Activated T-helper 1 cell treated with anti-CD3 and anti-CD28 coated beads, Interleukin-2, amount 50 U/mL, for 16 hours (primary cell): ENCODE measurements around the gene NDEL1.

Source experiments
- DNase-seq, 2 donors: peaks; one replicate each; pipeline ENCODE4 v3.0.0-alpha.2; 2020; ENCODE audit warnings: low read depth in 1 of 2, low spot score in 1 of 2

Gene NDEL1

DNA sequence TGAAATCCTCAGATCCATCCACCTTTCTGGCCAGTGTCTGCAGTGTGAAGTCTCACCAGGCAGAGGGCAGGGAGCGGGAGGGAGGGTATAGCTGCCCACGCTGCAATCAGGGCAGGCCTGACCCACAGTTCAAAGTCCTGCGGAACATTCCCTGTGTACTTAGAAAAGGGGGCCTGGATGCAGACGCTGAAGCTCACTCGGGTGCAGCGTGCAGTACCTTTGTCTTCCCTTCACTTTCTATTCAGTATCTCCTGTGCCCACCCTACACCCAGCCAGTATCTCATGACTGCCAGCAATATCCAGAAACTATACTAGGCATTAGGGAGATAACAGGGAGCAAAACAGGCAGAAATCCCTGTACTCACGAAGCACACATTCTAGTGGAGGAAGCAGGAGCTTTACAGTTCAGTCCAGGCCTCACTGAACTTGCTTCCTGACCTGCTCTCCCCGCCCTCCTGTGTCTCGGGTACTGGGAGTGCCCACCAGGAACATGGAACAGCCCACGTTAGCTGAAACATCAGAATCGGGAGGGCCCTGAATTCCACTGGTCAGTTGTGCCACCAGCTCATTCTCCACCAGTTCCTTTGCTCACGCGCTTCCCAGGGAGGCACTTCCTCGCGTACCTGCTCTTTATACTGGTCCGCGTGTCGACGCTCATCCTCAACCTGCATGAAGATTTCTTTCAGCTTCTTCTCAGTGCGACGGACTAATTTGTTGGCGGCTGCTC, 42.2 kb downstream of the NDEL1 start:
- DNase-seq = no peak

DNA sequence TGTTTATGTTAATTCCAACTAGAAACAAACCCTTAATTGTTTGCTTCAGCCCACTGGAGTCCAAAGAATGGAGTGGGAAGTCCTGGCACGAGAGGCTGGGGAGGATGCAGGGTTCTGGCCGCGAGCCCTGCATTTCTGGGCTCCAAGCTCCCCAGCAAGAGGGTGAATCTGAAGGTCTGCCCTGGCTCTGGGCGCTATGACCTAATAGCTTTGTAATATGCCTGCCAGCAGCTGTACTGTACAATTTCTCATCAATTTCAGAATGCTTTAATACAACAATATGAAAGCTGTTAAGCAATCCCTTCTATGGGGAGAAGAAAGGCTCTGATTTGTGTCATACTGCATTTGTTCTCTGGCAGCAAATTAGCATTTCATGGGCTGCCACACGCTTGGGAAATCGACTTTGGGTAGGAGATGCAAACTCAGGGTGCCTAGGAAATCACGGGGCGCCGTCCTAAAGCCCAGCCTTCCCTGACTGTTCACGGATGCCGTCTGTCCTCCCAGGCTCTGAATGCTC, 43.8 kb downstream of the NDEL1 start:
- no peak for DNase-seq

- no peak for DNase-seq
Measured at GRCh38 chr17:8480011-8480976, 44.6 kb downstream of the NDEL1 start.

- no peak for DNase-seq
Measured at GRCh38 chr17:8481089-8481488, 45.4 kb downstream of the NDEL1 start.

- no peak for DNase-seq
Measured at GRCh38 chr17:8481703-8482102, 46.0 kb downstream of the NDEL1 start.

DNA sequence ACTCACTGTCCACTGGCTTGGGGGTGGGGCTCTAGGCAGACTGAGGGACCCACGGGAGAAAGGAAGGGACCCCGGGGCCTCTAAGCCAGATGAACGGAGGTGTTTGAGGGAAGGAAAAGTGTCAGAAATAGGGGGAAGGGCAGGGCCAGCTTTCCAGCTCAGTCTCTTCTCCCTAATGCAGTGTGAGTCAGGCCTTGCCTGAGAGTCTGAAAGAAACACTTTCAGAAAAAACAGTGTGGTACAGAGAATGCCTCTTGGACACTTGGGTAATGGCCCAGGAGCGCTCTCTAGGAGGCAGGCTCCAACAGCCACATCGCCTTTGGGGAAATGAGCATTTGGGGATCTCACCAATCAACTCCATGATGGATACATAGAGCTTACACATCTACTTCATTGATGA, 46.9 kb downstream of the NDEL1 start:
- no peak for DNase-seq

DNA sequence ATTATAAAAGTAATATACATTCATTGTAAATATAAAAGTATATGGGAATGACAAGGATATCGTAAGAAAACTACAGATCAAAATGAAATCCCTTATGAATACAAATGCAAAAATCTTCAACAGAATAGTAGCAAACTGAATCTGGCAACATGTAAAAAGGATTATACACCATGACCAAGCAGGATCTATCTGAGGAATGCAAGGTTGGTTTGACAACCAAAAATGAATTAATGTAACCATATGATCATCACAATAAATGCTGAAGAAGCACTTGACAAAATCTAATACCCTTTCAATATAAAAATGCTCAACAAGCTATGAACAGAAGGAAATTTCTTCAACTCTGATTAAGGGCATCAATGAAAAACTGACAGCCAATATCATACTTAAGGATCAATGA, 48.8 kb downstream of the NDEL1 start:
- no peak for DNase-seq

GRCh38 chr17:8485491-8485890, 49.8 kb downstream of the NDEL1 start:
- DNase-seq = no peak

GRCh38 chr17:8487130-8487645, 51.5 kb downstream of the NDEL1 start:
- DNase-seq = no peak

- no peak for DNase-seq
Measured at GRCh38 chr17:8487743-8488142, 52.1 kb downstream of the NDEL1 start.

- DNase-seq = no peak
Measured at GRCh38 chr17:8488491-8488890, 52.8 kb downstream of the NDEL1 start.

DNA sequence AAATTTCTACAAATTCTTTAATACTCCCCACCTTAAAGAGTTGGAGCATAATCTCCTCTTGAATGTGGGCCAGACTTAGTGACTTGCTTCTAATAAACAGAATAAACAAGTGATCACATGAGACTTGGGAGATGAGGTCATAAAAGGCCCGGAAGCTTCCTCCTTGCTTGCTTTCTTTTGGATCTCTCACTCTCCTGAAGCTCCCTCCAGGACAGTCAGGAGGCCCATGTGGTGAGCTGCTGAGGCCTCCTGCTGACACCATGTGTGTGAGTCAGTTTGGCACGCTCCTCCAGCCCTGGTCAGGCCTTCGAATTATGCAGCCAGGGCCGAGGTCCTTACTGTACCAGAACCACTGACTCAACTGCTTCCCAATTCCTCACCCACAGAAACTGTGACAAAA, 53.2 kb downstream of the NDEL1 start:
- no peak for DNase-seq

DNA sequence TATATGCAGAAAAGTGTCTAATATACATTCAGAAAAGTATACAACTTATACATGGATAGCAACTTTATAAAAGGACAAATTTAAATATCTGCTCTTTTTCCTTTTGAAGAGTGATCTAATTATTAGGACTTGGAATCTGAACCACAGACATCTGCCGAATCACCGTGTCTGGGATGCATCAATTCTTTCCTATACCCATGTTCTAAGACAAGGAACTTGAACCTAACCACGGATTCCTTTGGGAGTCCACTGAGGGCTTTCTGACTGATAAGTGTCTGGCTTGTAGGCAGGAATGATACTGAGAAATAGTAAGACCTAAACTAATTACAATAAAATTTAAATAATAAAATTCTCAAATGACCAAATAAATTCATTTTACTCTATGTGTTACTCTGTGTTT, 54.2 kb downstream of the NDEL1 start:
- no peak for DNase-seq

- DNase-seq = no peak
Measured at GRCh38 chr17:8490256-8491023, 54.8 kb downstream of the NDEL1 start.

DNA sequence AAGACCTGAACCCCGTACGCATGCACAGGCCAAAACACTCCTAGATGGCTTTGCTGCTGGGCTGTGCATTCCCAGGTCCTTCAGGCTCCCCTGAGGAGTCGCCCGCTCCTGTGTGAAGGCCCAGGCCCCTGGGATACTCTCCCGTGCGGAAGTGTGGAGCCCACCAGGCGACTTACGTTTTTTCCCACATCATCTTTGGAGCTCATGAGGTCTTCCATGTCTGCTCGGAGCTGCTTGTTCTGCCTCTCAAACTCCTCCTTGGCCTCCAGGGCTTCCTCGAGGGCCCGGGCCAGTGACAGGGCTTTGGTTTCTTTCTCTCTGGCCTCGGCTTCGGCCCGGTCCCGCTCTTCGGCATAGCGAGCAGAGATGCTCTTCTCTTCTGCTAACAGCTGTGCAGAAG, 56.4 kb downstream of the NDEL1 start:
- DNase-seq = no peak

DNA sequence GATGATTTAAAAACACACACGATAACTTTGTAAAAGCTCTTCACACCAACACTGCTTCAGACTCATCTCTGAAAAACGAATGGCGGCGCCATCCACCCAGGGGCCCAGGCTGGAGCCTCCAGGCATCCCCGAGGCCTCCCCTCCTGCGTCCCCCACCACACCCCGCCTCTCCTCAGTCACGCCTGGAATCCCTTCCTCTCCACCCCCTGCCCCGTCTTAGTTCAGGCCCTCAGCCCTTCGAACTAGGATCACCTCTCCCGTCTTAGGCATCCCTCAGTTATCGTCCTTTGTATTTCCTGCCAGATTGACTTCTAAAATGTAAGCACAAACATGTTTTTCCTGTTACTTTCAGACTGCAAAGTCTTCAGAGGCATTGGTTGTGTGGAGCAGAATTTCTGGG, 58.3 kb downstream of the NDEL1 start:
- no peak for DNase-seq

DNA sequence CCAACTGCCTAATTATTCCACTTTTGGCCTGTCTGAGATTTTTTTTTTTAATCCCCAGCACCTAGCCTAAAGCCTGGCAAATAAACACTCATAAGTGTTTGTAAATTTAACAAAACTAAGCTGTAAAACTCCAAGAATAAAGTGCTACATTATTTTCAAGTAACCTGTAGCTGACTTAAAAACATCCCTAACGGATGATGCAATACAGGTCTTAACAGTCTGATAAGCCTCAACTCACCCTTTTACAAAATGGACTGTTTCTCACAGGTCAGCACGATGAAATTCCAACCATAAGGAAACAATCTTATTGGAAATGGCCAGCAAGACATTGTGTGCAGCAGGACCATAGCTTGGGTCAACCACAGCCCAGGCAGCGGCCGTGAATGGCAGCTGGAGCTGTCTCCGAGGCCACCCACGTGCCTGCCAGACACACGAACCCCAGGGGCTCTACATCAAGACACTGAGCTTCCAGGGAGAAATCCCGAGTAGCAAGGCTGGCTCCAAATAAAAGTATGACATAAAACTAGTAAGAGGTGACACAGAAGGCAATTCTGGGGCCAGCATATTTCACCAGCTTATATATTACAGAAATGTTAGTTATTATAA, 58.9 kb downstream of the NDEL1 start:
- DNase-seq = no peak

- no peak for DNase-seq
Measured at GRCh38 chr17:8496081-8496480, 60.4 kb downstream of the NDEL1 start.

DNA sequence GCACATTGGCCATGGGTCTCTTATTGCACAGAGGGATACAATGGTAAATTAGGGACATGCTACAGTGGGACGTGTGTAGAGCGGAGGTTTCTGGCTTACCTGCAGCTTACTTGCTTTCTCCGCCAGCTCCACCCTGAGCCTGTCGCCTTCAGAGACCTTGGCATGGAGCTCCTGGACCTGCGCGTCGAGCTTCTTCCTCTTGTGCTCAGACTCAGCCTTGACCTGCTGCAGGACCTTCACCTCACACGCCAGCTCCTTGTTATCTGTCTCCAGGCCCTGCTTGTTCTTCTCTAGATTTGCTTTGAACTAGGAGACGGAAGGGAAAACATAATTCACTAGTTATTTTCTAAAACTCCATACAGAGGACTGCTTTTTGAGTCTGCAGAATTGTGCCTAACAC, 63.5 kb downstream of the NDEL1 start:
- no peak for DNase-seq

DNA sequence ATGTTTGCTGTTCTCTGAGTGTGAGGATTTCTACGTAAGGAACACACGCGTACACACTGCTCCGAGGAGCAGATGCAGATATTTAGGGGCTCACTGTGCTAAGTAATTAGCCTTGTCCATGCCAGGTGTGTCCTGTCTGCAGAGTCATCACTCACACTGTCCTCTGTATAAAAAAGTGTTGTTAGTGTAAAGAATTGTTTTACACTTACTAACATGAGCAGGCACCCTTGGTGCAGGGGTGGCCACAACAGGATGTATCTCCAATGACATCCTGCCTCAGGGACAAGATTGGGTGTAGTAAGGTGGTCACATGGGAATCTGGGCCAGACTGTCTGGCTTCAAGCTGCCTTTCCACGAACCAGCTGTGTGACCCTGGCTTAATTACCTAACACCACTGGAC, 63.9 kb downstream of the NDEL1 start:
- DNase-seq = no peak

DNA sequence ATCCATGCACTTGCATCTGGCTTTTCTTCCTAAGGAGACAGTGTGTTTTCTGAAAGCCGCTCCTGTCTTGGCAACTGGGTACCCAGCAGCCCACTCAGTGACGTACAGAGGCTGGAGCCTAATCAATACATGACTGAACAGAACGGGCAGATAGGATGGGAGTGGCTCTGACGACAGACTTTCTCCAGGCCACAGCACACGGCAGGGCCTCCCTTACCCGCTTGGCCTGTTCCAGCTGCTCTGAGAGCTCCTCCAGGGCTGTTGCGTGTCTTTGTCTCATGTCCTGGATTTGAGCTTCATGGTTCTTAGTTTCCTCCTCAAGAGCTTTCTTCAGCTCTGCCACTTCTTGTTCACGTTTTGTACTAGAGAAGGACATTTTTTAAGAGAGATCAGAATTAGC, 64.9 kb downstream of the NDEL1 start:
- no peak for DNase-seq
